Measurements from ENCODE around the gene VASN.

DNA sequence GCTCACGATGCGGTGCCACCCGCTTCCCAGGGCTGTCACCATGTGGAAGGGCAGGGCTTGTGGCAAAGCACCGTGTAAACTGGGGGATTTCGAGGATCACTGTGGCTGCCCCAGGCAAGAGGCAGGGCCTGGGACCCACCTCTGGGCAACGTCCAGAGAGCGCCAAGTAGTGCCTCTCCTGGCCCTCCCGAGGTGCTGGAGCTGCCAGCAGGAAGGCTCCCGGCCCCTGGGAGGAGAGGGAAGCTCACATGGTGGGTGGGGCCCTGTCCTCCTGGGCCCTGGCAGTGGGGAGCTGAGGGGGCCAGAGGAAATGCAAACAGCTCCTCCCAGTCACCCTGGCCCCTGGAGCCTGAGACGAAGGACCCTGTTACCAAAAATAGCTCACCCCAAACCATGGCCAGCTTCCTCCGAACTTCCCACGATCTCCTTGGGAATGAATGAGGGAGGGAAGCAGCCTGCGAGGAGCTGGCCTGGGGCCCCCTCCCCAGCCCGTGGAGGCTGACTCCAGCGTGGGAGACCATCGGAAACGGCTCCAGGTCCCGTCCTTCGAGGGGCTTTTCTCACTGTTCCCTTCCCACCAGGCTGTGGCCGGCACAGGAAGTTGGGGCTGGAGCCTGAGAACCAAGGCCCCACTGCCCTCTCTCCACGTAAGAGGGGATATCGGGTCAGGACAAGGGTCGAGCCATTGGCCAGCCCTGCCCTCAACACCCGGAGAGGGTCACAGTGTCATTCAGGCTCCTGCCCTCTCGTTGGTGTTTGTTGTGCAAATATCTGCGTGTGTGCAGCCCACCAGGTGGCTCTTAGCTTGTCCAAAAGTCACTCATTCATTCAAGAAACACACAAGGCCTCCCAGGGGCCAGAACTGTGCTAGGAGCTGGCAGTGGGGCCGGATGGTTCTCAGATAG, 17.7 kb downstream of the VASN start:
- TF ChIP-seq, protein P1, sequence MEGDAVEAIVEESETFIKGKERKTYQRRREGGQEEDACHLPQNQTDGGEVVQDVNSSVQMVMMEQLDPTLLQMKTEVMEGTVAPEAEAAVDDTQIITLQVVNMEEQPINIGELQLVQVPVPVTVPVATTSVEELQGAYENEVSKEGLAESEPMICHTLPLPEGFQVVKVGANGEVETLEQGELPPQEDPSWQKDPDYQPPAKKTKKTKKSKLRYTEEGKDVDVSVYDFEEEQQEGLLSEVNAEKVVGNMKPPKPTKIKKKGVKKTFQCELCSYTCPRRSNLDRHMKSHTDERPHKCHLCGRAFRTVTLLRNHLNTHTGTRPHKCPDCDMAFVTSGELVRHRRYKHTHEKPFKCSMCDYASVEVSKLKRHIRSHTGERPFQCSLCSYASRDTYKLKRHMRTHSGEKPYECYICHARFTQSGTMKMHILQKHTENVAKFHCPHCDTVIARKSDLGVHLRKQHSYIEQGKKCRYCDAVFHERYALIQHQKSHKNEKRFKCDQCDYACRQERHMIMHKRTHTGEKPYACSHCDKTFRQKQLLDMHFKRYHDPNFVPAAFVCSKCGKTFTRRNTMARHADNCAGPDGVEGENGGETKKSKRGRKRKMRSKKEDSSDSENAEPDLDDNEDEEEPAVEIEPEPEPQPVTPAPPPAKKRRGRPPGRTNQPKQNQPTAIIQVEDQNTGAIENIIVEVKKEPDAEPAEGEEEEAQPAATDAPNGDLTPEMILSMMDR (IDR thresholded peaks at IDR 0.05), result no peak
- TF ChIP-seq POLR2A (IDR thresholded peaks at IDR 0.05), result no peak
